Central memory CD4-positive, alpha-beta T cell (primary cell): ENCODE data around the gene CLIC5.

Experiments used
- DNase-seq: peaks from one replicate; pipeline ENCODE4 v3.0.0; 2022

The CLIC5 gene

DNA sequence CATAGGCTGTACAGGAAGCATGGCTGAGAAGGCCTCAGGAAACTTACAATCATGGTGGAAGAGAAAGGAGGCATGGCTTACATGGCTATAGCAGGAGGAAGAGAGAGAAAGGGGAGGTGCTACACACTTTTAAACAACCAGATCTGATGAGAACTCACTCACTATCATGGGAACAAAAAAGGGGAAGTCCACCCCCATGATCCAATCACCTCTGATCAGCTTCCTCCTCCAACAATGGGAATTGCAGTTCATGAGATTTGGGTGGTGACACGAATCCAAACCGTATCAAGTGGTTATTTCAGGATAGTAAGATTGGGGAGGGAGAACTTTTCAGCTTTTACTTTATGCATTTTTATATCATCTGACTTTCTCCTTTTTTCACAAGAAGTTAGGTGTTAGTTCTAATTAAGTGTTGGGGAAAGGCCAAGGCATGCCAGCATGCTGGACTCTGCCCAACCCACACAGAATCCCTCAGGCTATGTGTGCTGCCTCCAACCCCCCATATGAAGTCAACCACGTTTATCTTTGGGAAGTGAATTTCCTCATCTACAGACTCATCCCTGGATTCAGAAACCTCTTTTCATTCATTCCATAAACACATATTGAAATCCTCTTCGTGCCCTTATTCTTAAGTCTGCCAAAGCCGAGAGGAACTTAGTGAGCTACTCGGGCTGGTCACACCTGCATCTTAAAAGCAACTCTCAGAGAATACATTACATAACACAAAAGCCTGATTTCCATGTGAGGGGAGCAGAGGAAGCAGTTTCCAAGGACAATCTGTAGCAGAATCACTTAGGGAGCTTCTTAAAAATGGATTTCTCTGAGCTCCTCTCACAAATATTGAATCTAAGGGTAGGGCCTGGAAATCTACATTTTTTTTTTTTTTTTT lies 16.7 kb upstream of the CLIC5 start:
- no peak for DNase-seq

DNA sequence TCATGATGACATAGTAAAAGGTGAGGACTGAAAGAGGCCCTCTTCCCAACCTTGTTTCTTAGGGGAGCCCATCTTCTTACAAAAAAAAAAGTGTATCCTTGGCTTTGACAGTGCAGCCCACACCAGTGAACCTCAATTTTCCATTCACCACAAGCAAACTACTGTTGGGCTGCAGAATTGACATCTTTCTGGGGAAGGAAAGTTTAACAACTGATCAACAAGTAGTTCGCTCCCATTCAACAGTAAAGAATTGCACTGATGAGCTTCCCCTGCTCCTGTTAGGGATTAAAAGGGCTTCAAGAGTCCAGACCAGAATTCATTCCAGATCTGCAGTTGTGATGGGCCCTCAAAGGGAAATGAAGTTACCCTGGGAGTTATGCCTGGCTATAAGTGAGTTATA lies 13.9 kb upstream of the CLIC5 start:
- DNase-seq, result no peak

DNA sequence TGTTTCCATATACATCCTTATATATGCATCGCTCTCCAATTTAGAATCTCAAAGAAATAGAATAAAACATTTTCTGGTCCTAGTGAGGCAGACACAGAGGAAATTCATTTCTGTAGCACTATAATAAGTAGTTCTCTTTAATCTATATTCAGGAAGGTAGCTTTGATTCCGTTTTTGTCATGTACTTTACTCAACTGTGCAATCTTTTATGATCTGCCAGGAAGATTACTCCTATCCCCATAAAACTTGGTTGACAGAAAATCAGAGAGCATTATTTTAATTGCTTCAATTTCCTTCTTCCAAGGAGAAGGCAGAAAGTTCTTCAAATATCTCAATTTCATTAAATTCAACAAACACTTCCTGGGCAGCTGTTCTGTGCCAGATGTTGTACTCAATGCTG lies 10.6 kb upstream of the CLIC5 start:
- no peak for DNase-seq

DNA sequence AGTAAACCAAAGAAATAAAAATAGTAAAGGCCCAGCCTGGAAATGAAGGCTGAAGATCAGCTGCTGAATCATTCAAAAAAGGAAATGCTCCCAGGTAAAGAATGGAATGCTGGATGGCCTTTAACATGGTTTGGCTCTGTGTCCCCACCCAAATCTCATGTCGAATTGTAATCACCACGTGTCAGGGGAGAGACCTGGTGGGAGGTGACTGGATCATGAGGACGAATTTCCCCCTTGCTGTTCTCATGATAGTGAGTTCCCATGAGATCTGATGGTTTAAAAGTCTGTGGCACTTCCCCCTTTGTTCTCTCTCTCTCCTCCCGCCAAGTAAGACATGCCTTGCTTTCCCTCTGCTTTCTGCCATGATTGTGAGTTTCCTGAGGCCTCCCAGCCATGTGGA lies 9.9 kb upstream of the CLIC5 start:
- DNase-seq, result no peak

DNA sequence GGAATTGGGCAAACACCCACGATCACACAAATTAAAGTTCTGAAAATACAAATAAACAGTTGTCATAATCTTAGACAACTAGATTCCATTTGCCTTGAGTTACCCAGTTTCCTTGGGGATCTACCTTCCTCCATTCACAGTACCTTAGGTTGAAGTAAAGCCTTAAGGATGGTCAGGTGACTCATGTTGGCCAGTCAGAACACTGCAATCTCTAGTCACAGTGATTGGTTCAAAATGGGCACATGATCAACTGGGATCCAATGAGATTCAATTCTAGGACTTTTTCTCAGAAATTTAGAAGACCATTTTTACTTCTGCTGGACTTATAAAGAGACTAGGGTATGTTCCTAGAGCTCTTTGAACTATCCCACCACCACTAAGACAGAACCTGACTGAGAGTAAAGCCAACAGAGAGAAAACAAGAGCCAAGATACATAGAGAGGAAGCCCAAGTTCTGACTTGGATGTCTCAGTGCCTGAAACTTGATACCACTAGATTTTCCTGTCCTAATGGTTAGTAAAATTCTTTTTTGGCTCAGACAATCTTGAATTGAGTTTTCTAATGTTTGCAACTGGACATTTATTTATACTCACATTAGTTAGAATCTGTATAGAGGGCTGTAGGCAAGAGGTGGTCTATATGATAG lies 8.6 kb upstream of the CLIC5 start:
- no peak for DNase-seq

DNA sequence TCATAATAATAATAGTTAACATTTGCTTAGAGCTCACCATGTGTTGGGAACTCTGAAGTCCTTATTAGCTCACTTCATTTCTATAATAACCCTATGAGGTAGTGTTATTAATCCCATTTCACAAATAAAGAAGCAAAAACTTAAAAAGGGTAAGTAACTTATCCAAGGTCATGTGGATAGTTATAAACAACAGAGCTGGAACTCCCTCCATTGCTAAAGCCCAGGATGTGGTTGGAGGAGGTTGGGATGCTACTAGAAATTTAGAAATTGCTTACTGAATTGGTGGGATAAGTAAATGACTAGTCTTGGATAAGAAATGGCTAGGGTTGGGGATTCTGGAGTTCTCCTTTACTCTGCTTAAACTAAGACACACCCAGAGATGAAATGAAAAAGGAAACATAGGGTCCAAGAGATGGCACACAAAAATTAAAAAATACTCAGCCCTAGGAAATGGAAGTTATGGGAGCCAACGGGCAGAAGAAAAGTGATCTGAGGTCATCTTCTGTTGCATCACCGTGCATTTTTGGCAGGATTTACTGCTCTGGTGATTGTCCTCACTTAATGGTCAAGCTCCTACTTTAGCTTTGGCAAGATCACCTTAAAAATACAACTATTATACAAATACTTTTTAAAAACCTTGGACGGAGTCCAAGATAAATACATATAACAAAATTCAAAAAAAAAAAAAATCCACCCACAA lies 7.7 kb upstream of the CLIC5 start:
- no peak for DNase-seq

DNA sequence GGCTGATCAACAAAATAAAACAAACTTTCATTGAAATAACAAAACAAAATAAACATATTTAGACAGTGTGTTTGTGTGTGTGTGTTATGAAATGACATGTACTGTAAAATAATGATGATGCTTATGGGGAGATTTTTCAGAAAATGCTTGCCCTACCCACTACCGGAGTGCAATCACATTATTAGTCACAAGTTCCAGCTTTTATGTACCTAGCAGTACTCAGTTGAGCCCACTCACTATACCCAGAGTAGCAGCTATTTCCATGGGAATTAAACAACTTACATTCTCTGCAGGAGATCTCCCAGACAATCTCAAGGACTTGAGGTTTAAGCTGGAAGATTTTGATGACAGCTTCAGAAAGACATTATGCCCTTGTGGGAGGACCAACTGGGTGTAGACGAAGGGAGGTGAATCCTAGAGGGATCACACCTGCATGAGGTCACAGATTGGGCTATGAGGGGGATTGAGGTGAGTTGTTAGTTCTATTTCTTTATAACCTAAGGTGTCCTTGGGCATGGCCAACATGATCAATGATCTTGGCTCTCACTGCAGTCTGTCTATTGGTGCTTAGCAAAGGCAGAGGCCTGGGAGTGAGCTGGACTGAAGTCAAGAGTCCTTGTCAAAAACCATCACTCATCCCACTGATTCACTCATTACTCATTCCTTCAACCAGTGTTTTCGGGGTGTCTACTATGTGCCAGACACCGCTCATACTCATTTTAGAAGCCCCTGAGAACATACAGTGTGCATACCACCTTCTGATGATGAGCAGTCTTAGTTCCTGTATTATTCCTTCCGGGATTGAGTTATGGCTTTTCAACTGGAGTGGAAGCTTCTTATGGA lies 6.7 kb upstream of the CLIC5 start:
- DNase-seq, result no peak

DNA sequence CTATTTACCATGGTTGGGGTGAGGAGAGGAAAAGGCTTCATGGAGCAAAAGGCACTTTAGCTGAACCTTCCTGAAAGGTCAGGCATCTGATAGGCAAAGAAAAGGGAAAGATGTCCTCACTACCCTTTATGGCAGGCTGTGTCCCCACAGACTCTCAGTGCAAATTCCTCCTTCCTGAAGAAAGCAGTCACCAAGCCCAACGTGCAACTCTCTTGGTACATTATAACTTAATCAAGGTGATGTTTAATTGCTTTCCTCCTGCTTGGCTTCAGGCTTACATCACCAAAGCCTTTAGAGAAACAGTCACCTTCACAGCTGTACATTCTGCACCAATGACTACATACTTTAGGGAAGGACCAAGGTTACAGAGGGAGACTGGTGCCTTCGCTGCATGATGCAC lies 2.1 kb upstream of the CLIC5 start:
- no peak for DNase-seq

DNA sequence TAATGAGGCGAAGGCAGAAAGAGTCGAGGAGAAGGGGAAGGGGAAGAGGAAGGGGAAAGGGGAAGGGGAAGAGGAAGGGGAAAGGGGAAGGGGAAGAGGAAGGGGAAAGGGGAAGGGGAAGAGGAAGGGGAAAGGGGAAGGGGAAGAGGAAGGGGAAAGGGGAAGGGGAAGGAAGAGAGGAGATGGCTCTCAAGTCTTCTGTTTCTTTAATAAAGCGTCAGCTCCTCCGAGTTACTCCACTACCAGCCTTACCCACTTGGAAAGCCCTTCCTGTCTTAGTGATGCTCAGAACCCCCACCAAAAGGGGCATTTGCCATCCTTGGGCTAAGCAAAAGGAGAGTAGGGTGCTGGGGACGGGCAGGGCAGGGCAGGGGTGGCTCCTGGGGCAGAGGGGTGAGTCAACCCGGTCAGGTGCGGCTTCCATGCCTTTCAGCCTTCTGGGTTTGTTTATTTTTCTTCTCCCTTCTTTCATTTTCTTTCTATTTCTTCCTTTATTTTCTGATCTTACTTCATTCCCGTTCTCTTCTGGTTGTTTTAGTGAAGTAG lies 476 bp upstream of the CLIC5 start:
- no peak for DNase-seq

DNA sequence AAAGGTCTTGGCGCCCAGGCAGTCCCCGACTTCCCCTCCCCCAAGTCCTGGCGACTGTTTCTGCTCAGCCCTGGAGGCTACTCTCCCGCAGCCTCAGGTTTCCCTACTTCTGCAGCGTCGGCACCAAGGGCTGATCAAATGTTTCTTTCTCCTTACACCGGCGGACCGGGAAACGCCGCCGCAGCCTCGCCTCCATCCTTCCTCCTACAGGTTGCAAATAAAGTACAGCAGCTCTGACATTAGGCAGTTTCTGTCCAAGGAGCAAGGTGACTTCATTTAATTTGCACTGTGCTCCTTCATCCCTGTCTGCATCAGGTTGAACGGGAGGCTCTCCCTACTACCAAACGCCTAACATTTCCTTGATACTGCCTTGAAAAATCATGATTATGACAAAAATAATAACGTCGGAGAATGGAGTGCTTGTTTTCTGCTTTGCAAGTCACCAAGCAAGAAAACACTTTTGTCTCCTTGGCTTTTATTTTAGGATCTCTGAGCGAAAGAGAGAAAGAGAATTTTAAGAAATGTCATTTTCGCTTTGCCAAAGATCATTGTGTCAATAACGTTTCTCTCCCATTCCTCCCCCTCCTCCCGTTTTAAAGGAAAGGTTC lies 1.0 kb downstream of the CLIC5 start:
- DNase-seq, result peak; percentile 36

DNA sequence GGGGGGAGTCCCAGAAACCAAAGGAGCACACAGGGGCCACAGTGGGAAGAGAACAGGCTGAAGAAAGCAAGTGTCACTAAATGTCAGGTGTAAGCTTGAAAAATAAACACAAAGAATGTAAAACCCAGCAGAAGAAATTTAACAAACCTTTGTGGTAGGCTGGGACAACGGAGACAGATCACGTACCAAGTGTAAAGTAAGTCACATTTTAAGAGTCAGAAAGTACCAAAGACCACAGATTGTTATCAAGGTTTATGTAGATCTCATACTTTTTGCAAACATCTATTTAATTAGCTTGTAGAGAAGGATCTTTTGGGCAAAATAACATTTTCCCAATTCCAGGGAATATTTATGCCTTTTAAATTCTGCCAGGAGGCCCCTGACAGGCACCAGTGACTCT lies 1.6 kb downstream of the CLIC5 start:
- DNase-seq, result peak; percentile 55

DNA sequence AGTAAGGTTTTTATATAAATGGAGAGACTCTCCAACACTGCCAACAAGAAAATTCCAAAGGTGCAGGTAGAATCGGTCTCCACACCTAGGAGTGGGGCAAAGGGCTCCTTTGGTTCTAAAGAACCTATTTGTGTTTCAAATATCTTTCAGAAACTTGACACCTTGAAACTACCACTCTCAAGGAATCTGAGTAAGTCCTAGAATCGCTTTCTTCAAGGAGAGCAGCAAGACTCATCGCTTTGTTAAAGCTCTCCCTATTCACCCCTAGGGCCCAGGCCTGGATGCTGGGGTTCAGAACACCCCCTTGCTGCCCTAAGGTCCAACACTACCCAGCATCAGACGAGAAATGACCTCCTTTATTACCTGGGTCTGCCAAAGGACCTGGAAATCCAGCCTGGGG lies 2.0 kb downstream of the CLIC5 start:
- no peak for DNase-seq

DNA sequence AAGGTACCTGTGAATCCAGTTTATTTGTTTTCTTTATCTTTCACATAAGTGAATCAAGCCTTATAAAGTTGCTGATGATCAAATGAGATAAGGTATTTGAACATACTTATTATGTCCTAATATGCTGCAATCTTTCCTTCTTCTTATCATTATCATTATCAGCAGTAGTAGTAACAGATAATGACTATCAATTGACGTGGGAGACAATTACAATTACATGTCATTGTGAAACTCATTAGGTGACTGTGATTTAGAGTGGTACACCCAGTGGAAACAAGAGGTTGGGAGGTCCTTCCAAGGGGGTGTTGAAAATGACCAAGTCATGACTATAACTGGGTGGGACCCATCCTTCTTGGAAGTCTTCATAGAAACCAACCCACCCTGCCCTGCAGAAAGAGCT lies 2.8 kb downstream of the CLIC5 start:
- DNase-seq, result no peak

DNA sequence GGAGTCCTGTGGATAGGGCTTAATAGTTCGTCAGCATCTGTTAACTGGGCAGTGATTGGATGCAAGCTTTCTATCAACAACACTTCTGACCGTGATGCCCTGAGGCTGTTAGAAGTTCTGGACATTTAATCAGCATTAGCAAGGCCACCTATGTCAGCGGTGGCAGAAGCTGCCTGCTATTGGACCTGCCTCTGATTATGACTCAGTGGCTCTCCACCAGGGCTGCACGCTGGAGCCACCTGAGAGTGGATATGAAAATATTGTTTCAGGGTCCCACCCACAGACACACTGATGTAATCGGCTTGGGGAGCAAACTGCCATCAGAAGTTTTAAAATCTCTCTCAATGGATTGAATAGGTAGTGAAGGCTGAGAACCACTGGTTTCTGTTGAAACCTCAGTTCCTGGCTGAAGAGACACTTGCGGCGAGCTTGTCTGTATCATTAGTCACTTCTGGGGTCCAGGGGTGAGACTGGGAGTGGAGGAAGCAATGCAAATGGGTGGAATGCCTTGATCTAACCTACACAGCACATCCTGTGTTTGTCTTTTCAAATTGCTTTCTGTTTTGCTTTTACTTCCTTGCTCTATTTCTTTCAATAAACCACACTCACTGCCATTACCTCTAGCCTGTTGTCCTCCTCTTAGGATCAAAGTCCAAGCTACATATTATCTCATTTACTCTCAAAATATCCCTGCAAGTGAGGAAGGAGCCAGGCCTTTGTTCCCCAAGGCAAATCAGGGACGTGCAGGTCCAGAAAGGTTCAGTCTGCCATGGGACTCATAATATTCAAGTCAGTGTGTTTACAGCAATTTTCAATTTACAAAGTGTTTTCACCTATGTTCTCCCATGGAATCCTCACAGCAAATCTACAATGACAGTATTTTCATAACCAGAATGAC lies 4.2 kb downstream of the CLIC5 start:
- DNase-seq, result peak; percentile 84

DNA sequence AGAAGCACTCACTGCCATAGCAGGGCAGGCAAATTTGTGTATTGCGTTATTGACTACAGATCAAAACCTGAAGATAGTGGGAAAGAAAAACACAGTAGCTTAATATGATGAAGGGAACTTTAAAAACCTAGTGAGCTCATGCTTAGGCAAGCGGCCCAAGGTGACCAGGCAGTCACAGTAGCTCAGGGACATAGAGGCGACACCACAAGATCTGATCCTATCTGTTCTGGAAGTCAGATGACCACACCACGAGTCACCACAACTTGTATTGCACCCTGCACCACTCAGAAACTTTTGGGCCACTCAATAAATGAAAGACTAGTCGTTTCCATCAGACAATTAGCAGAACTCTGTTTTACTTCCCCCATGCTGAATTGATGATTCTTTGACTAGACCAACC lies 4.9 kb downstream of the CLIC5 start:
- no peak for DNase-seq

DNA sequence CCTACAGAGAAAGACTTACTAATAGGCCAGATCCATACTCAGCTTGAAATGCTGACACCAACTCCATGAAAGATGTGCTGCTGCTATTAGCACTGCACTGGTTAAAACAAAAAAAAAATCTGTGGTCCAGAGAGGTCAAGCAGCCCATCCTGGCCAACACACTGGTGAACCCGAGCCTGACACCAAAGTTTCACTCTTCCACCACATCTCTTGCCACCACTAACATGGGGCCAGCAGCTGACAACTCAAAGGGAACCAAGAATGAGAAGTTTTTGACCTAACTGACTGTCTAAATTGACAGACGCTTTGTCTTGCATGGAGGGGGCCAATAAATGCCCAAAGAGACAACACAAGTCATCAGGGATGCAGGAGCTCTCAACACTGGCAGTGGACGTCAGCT lies 5.4 kb downstream of the CLIC5 start:
- DNase-seq, result no peak

DNA sequence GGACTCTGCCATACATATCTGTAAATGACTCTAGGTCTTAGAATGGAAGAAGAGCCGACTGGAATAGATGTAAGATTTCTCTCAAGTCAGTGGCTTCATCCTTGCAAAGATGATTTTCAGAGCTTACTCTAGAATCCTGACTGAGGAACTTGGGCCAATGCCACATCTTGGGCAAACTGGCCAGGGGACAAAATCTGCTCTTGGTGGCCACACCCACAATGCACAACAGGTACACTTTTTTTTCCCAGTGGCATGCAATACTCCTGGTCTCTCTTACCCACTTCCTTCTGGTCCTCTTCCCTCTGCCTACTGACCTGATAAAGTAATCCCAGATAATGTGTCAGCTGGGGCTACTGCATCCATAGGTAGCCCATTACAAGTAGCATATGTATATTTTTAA lies 13.4 kb downstream of the CLIC5 start:
- no peak for DNase-seq

DNA sequence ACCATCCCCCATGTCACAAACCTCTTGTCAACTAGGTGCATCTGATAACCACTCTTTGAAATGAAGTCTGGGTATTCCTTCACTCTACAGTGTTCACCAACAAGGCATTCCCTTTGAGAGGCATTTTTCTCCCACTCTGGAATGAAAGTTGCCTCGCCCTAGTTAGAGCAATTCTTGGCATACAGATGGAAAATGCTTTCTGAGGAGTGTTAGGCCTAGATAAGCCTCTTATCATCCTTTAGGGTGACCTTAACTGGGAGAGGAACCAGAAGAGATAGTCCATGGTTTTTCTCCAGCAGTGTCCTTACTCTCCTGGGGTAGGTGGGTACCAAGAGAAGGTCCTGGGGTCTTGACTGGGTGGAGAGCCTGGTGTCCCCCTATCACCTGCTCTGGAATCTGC lies 14.8 kb downstream of the CLIC5 start:
- no peak for DNase-seq

DNA sequence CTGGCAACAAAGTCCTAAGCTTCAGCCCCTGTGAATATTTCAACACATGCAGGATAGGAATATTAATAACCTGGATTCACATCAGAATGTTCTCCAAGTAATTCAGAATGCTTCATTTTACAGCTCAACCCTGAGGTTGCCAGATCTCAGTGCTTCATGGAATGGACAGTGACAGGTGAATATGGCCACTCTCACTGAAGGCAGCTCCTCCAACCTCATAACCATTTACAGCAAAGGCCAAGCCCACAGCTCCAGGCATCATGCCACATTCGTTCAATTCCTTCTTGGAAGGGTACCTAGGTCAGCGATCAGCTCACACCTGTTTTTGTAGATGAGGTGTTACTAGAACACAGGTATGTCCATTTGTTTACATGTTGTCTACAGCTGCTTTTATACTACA lies 17.1 kb downstream of the CLIC5 start:
- DNase-seq, result no peak

DNA sequence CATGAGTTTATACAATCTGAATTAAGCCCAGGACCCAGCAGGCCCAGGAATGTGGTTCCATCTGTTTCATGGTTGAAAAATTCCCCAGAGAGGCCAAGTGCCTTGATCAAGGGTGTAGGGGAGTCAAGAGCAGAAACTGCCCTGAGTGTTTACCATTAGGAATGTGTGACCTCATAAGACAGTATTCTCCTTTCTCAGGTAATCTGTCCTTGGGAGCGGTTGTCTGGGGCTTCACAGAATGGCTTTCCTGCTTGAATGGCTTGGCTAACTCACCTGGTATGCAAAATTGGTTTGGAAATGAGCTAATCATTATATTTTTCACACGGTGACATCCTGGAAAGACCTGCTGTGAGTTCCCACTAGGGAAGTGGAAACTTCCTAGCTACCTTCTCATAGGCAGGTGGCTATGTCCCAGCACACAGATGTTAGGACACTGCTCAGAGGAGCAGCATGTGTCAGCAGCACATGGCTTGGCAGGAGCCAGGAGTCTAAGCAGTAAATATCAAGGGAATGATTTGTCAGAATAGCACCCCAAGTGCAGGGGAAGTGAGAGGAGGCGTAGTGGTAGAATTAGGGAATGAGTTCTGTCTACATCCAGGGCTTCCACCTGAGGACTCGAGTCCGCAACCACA lies 17.7 kb downstream of the CLIC5 start:
- no peak for DNase-seq

DNA sequence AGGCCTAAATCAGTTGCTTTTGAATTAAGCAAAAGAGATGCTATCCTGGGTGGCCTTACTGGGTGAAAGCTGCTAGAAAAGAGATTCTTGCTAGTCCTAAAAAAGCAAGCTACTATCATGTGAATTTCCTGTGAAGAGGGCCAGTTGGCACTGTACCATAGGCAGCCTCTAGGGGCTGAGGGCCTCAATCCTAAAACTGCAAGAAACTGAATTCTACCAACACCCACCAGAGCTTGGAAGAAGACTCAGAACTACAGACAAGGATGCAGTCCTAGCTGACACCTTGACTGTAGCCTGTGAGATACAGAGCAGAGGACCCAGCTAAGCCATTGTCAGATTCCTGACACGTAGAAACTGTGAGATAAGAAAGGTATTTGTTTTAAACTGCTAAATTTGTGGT lies 24.5 kb downstream of the CLIC5 start:
- no peak for DNase-seq
